Activated T-cell treated with anti-CD3 and anti-CD28 coated beads for 48 hours (primary cell): Measurements from ENCODE around the gene ATP8B4.

Source experiments
- DNase-seq: peaks from one replicate; pipeline ENCODE4 v3.0.0-alpha.2; 2020; ENCODE audit warnings: low read depth

The ATP8B4 gene

DNA sequence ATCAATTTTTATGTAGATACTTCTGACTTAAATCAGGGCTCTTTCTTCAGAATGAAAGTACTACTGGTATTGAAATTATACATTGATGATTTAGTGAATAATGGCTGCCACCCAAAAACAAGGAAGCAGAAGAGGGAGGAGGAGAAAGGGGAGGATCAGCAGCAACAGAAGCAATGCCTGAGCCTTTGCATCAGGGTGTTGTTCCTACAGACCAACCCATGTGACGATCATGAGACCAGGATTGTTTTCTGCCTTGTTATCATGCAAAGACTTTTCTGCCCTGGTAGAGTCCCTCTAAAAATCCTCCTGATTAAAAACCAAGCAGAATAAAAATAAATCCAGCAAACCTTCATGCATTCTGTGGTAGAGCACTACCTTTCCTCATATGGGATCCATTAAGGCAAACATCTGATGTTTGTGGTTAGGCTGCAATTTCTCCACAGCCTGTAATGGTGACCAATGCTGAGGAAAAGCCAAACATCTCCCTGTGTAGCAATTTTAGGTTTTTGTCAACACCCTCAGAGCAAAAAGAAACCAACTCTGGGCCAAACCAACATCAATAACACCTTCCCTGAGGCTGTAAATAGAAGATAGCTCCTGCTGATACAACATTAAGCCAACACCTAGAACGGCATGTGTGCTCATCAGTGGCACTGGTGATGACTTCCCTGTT, 191.7 kb downstream of the ATP8B4 start:
- no peak for DNase-seq

DNA sequence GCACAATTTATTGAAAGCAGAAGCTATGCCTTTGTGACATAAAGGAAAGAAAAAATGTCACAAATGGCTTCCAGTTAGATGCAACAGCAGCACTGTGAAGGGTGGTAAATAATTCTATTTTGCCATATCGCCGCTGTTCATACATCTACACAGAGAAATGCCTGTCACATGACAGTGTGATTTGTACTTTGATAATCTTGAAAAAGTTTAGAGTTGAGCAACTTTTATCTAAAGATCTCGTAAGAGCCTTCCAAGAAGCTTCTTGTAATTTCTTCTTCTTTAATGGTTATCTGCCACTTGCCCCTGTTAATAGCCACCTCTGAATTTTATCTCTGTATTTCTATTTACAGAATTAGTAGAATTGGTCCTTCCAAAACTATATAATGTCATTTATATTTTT, 192.3 kb downstream of the ATP8B4 start:
- no peak for DNase-seq

DNA sequence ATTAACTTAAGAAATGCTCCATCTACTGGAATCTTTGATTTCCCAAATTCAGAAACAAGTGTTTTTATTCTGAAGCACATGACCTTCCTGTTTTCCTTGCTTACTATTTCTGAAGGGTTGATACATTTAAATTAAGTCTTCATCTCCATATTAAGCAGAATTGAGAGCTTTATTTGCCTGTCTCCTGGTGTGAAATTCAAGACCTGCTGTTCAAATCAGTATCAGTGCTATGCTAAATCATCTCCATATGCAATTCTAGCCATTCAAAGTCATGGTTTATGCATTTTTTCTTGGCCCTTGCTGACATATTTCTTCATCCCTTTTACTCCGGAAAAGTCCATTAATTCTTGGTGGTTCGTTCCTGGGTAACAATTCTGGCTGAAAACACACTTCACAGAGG, 195.4 kb downstream of the ATP8B4 start:
- no peak for DNase-seq

DNA sequence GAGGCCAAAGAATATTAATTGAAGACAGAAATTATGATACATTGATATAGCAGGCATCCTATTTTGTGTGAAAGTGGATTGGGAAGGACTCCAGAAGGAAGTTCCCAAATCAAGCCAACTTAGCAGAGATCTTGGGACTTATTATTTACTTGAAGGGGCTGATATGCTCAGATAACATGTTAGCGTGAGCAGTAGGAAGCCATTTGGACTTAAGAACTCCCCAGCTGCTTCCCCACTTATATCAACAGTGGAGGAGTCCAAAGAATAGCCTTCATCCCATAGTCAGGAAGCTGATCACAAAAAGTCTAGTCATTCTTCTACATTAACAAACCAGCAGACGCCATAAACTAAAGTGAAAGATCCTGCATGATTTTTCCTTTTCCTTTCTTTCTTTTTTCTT, 200.0 kb downstream of the ATP8B4 start:
- no peak for DNase-seq

DNA sequence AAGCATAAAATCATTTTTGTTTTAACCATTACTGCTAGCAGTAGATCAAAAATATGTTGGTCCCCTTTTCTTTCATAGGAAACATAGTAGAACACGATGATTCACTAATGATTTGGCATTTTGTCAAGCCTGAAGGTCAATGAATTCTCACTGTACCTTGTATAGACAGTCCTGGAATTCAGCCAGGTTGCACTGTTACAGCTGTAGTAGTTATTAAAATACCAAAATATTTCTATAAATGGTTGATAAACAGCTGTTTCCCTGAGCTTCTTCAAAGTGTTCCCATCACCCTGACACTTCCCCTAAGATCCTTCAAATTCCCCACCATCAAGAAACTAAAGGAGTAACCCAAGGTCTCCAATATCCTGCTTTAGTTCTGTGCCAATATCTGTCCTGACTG, 200.9 kb downstream of the ATP8B4 start:
- DNase-seq = no peak

DNA sequence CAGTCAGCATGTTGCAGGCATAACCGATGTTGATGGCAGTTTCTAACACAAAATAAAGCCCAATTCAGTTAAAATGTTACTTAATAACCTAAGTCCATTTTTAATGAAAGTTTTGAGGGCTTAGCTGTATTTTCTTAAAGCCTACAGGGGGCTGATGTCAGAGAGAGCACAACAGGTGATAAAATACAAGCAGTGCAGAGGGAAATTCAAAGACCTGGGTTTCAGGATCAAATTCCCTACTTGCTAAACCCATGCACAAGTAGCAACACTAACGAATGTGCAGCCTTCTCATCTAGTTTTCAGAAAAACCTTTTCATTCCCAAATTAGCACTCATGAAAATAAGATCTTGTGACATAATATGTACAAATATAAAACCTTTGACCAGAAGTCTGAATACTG, 202.0 kb downstream of the ATP8B4 start:
- DNase-seq = no peak

DNA sequence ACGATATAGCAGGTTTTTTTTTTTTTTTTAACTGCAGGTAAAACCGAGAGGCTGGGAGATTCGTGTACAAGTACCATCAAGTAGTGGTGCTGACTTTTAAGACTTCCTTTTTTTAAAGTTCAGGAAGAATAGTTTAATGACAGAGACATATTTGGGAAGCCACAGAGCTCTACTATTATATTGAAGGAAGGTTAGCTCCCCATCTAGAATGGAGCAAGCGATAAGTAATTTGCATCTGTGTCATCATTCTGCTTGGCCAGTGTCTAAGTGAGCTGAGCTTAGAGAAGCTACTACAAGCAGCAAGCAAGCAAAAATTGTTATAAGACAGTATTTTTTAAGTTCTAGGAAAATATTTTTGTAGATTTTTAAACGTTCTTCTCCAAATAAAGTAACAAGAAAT, 203.2 kb downstream of the ATP8B4 start:
- no peak for DNase-seq

DNA sequence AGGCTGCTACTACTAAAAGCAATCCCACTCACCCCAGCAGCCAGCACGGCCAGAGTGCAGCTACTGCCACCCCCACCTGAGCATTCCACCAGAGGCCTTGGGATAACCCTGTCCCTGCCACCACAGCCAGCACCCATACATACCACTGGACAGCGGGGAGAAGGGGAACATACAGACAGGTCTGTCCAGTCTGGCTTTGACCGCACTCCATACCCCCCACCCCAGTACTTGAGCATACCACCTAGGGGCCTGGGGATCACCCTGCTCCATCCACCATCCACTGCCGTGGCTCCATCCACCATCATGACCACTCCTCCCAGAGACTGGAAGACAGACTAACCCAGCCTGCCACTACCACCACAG, 210.1 kb downstream of the ATP8B4 start:
- DNase-seq = no peak

DNA sequence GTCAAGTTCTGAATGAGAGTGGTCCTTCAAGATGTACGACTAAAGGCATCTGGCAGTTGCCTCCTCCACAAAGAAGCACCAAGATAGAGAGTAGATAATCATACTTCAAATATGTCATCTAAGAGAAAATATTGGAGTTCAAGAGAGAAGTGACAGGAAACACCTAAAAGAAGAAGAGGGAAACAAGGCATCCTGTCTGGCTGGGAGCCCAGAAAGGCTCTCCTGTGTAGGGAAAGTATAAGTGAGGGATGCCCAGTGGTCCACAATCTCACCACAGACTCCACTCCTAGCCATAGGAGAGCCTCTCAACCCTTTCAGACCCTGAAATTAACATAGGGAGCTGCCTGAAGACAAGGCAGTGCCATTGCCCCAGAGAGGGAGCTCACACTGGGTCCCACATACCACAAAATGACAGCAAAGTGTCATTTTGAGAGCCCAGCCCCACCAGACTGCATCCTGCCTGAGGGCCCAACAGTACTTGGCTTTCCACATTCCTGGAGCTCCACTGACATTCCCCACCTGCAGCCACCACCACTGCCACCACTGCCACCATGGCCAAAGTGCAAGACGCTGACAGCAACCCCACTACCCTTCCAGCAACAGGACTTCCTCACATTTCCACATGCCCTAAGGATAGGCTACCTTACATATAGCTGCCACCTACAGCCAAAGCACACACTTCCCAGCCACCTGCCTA, 210.6 kb downstream of the ATP8B4 start:
- DNase-seq = no peak

DNA sequence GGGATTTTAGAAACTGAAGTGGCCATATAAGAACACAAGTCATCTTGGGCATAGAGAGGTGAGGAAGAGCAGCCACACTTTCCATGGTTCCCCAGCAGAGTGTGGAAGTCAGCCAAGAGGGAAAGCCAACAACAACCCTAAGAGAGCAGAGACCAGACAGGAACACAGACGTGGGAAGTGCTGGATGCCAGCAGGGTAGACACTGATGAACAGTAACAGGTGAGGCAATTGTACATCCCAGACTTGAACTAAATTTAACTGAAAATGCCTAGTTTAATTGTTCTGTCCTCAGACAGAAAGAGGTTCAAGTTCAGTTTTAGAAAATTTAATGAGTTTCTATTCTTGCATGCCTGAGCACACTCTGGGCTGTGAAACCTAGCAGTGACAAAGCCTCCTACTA, 212.1 kb downstream of the ATP8B4 start:
- DNase-seq = no peak

DNA sequence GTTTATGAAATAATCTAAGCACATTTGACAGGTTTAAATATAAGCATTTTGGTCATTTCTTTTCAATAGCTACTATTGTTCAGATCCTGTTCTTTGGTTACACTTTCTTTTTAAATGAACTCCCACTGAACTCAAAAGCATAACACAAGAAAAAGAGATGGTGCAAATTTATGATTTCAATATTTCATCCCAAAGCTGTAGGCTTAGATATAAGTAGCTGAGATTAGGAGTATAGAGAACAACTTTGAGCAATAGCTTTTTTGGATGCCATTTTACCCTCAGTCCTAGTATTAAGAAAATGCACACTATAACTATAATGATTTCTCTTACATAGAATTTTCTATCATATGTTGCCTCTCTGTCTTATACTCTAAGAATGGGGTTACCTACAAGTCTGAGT, 213.8 kb downstream of the ATP8B4 start:
- no peak for DNase-seq

DNA sequence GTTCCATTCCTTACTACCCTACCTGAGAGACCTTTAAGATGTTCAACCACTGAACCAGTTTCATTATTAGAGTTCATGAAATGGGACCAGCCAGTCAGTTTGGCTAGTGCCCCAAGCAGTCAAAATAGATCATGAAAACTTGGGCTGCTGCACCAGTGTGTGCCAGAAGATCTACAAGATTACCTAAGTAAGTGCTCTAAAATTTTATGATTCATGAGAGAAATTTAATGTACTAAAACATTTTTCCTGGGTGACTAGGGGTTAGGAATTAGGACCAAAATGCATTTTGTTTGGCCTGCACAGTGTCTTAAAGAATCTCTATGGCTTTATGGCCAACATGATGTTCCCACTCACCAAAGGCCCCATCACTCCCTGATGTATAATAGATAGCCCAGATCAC, 214.7 kb downstream of the ATP8B4 start:
- DNase-seq = no peak

DNA sequence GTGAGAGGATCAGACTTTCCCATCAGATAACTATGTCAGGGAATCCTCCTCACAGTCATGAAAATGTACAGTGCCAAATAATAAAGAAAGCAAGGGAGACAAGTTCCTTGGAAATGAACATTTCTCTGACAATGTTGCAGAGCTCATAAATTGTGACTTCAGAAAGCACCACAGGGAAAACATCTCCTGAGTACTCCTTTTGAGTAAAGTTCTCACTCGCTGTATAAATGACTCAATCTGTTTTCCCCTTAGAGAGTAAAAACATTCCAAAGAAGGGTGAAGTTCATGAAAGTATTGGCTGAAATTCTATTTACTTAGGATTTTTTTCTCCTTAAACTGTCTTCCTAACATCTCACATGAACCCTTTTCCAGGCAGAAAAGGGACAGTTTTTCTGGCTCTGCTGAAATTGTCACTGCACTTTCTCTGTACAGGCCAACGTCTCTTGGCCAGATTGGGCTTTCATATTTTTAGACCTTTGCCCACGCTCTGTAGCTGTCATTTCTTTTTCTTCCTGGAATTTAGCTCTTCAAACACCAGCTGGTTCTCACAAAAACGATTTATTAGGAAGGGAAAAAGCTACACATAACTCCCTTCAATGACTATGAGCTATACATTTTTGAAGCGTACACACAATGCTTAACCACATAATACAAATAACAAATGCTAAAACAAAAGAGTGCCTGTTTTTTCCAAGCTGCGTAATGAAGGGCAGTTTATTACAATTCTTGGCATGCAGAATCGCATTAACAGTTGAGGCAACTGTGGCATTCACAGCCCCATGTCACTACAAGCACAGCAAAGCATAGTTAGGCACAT, 216.1 kb downstream of the ATP8B4 start:
- DNase-seq = no peak

DNA sequence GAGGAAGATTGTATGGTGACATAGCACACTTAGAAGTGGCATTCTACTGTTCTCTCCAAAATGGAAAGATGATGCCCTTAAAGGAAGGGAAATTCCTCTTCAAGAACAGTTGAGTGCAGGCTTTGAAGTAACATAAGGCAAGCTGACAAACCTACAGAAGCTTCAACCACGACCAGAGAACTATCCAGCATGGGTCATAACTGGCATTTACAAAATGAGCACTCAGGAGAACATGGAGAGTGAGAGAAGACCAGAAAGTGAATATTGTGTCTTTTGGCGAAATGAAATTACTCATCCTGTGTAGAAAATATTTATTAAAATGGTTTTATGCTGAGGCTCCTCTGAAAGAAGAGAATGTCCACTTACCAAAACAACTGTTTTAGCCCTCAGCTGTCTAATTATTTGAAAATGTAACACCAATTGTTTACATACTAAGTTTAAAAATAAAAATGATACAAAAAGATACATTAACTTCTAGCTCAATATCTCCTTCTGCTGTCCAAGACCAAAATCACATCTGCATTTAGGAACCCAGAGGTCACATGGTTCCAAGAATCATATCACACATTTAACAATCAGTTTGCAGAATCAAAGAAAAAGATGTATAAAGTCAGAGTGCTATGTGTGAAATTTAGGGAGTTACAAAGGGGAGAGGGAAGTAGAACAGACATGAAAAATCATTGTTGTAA, 216.9 kb downstream of the ATP8B4 start:
- no peak for DNase-seq

DNA sequence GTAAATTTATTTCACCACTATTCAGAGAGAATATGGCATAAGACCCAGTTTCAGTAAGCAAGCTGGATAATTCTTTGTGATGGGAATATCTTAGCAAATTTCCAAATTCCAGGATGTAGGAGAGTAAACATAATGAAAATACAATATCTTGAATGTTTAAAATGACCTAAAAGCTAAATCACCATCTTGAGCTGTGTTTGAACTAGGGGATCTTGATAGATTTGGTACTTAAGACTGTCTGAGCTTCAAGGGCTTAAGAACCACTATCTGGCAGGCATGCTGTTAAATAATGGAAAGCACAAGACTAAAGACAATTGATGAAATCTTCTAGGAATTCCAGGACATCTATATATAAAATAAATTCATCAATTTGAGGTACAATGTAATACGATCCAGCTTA, 217.7 kb downstream of the ATP8B4 start:
- DNase-seq = no peak

DNA sequence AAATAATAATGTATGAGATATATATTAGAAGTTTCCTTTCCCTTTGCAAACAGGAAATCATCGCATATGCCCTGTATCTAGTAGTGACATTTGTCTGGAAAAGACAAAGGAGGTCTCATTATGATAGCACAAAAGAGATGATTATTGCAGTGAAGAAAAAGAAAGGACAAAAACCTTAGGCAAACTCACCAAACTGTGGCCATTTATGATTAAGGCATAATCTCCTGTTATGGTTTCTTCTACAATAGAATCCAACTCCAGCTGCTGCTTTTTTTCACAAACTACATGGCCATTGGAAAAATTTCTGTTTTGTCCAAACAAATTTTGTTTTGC, 218.2 kb downstream of the ATP8B4 start:
- no peak for DNase-seq

DNA sequence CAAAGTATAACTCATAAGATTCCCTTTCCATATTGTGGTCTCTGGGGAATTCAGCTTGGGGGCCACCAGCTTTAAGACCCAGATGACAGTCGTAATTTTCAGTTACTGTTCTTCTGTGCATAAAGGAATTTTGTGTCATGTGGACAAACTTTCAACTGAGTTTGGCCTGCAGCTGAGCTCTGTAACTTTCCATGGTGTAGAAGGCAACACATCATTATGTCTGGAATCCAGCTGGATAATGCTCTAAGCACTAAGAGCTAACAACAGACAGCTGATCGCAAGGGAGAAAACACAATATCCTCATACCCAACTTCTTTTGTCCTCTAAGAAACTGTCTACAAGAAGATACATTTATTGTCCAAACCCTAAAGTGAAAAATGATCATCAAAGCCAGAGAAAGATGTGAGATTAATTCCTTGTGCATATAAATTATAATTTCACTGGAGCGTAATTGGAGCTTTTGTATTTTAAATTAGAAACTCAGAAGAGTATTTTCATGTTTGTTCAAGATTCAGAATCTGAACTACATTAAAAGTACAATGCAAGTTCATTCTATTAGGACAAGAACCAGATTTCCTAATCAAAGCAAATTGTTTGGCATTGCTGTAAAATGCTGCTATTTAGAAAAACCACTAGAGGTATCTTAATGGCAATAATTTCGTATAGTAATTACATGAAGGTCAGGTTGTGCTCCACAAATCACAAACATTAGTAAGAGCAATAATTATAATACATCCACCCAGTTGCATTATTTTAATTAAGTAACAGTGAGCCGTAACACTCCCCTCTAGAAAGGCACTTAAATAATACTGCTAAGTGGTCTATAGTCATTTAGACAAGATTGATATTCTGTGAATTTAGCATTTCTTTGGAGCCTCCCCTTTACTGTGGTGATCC, 218.8 kb downstream of the ATP8B4 start:
- DNase-seq = no peak

DNA sequence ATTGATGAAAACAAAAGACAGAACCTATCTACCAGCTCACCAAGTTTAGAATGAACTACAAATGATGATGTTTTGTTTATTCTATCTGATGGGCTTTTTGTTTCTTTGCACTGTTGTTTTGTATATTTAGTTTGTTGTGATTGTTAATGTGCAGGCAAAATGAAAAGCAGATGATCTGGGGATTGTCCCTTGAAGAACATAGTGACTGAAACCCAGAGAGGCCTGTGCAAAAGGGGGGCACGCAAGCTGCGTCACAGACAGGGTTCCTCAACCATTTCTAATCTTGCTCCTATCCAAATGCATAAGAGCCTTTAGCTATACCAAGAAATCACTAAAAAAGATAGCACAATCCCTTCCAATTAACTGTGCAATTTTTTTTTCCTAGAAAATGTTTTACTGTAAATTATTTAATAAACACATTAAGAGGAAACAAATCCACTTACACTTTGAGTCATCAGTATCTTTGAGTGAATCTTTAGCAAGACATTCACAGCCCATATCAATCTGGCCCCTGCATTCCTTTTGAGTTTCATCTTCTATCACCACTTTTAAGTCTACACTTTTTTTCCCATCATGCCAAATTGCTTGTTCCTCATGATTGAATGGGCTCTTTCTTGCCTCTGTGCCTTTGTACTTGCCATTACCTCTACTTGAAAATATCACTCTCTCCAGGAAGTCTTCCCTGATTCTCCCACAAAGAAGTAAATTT, 220.3 kb downstream of the ATP8B4 start:
- DNase-seq = no peak

DNA sequence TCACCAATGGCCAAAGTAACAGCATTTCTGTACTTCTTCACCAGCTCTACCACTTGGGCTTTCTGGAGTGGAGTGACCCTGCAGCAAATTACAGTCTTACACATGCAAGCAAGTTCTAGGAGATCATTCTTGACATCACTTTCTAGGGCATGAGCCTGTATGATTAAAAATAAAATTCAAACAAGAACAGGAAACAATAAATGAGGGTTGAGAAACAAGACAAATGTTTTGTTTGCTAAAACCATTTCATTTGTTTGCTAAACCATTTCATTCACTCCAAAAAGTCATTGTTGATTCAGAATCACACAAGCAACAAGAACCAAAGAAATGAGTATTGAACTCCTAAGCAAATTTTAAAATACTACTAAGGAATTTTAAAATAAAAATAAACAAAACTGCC, 220.9 kb downstream of the ATP8B4 start:
- no peak for DNase-seq

DNA sequence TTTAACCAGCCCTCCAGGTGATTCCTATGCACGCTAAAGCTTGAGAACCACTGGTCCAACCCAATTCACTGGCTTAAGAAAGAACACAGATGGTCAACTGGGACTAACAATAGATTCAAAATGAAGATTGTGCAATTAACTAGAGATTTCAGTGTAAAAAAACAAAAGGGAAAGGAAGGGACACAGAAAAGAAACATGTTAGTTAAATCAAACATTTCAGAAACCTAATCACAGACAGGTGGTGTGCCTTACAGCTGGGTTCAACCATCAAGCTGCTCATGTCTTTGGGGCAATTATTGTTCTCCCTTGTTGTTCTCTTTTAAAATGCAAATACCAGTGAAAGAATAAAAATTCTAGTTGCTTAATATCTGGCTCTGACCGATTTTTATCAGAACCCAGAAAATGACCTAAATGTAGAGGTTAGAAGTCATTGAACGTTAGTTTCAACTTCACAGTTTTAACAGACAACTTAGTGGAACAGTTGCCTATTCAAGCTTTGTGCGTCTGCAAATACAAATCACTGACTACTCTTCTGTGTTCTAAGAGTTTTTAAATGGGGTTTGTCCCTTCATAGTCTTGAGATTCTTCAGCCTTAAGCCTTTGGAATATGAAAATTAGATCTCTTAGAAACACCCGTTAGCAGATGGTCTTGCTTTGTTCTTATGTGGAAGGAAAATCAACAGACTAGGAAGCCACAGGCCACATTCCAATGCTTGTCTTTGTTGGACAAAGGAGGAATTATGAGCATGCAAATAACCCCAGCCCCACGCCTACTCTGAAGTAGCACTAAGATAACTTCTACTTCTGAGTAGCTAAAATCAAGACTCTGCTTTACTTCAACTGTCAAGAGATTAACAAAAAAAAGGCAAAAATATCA, 223.4 kb downstream of the ATP8B4 start:
- DNase-seq = no peak
